PC-9 (cell line): ENCODE measurements around the gene CALB2. TPM values are rescaled to one million over a fixed set of nuclear protein-coding genes. Genes with fewer than 3 reads are reported as not detected.

Experiments
- BruUV-seq: library from RNA; stranded (reverse); fragments of 400-500 nt; replicated peaks from 2 replicates; lab custom pipeline; 2021; lab: Mats Ljungman, UMichigan
- CTCF ChIA-PET: fragments of 300-600 bp; sonication (Branson Sonifier 250); formaldehyde crosslinking; loops from one replicate; lab custom pipeline; 2022; ENCODE audit warnings: antibody characterized with exemption; lab: Charles Lee
- POLR2A ChIA-PET: fragments of 300-600 bp; sonication (Branson Sonifier 250); formaldehyde crosslinking; loops from one replicate; lab custom pipeline; 2022; ENCODE audit warnings: antibody characterized with exemption; ENCODE audit not compliant: unreplicated experiment; lab: Charles Lee
- DNase-seq, 2 experiments: peaks; one replicate each; pipeline versions ENCODE4 v3.0.0 to v3.0.0-alpha.2; 2015 to 2022; ENCODE audit warnings: mixed read lengths in 1 of 2
- H2AFZ ChIP-seq: fragments of 200-600 bp; sonication (generic); 2 replicates; pipeline ENCODE4 v1.8.1; 2017; ENCODE audit warnings: antibody characterized with exemption
- H3F3A ChIP-seq: fragments of 200-600 bp; sonication (generic); 2 replicates; pipeline ENCODE4 v1.8.1; 2017; ENCODE audit warnings: antibody characterized with exemption, mild to moderate bottlenecking, low read depth; ENCODE audit not compliant: insufficient read depth
- H3K27ac ChIP-seq: fragments of 200-600 bp; sonication (generic); 2 replicates; pipeline ENCODE4 v1.6.1; 2016; ENCODE audit warnings: mixed run types
- H3K27me3 ChIP-seq: fragments of 200-600 bp; sonication (generic); 2 replicates; pipeline ENCODE4 v1.6.1; 2016; ENCODE audit warnings: low read depth, mixed run types; ENCODE audit not compliant: insufficient read depth
- H3K36me3 ChIP-seq: fragments of 200-600 bp; sonication (generic); 2 replicates; pipeline ENCODE4 v1.6.1; 2016; ENCODE audit warnings: low read depth, mixed run types
- H3K4me1 ChIP-seq: fragments of 200-600 bp; sonication (generic); replicated peaks from 2 replicates; pipeline ENCODE4 v1.6.1; 2016; ENCODE audit warnings: mixed run types; ENCODE audit not compliant: insufficient read depth
- H3K4me2 ChIP-seq: fragments of 200-600 bp; sonication (generic); 2 replicates; pipeline ENCODE4 v1.6.1; 2017; ENCODE audit warnings: mixed run types
- H3K4me3 ChIP-seq: fragments of 200-600 bp; sonication (generic); 2 replicates; pipeline ENCODE4 v1.6.1; 2016; ENCODE audit warnings: mixed run types
- H3K79me2 ChIP-seq: fragments of 200-600 bp; sonication (generic); 2 replicates; pipeline ENCODE4 v1.6.1; 2017; ENCODE audit warnings: low read depth, mixed run types
- H3K9me2 ChIP-seq: fragments of 200-600 bp; sonication (generic); 2 replicates; pipeline ENCODE4 v1.8.1; 2017; ENCODE audit warnings: mild to moderate bottlenecking; ENCODE audit not compliant: insufficient read depth
- H3K9me3 ChIP-seq: fragments of 200-600 bp; sonication (generic); 2 replicates; pipeline ENCODE4 v1.8.1; 2016; ENCODE audit warnings: low read depth; ENCODE audit not compliant: insufficient read depth
- H4K20me1 ChIP-seq: fragments of 200-600 bp; sonication (generic); 2 replicates; pipeline ENCODE4 v1.8.1; 2017; ENCODE audit not compliant: insufficient read depth
- CTCF ChIP-seq: fragments of 200-600 bp; sonication (generic); conservative IDR thresholded peaks from 2 replicates; pipeline ENCODE4 v1.6.1; 2017; ENCODE audit warnings: mixed run types, antibody characterized with exemption, mild to moderate bottlenecking, moderate library complexity
- EZH2 ChIP-seq: fragments of 200-600 bp; sonication (generic); IDR thresholded peaks from 2 replicates; pipeline ENCODE4 v1.8.0; 2017; ENCODE audit warnings: antibody characterized with exemption, low read depth
- intact Hi-C: fragments of 100-400 bp; cut with micrococcal nuclease; formaldehyde crosslinking; loops from one replicate; pipeline ENCODE4 v1.10.0; 2022; ENCODE audit not compliant: unreplicated experiment
- total RNA-seq: library from RNA; stranded (reverse); gene quantifications from 2 replicates; pipeline ENCODE4 v1.2.3, GENCODE V29; 2021

The CALB2 gene
- total RNA-seq, 1 experiment from 2014 or later: 135 TPM

GRCh38 chr16:71406316-71406715, 47.8 kb downstream of the CALB2 start:
- Histone ChIP-seq H3K9me2 (no peaks in the 10 kb centered on the region), H3K27me3 (peaks cover 12% of the 10 kb centered on the region; the same call in 1 of the 2 replicates), H3K4me2 (no peak overlapping the region), H3F3A (no peaks in the 10 kb centered on the region), H3K27ac (no peak overlapping the region), H3K4me3 (no peak overlapping the region), H3K9me3 (peaks cover 5% of the 10 kb centered on the region; the same call in 1 of the 2 replicates), H3K79me2 (no peaks in the 10 kb centered on the region), H2AFZ (no peak overlapping the region), H3K4me1 (no peaks in the 10 kb centered on the region), H3K36me3 (no peaks in the 10 kb centered on the region), H4K20me1 (no peaks in the 10 kb centered on the region)
- TF ChIP-seq EZH2 (no peak), CTCF (no peak)
- CTCF ChIA-PET: no interaction called here
- no TSS peak for BruUV-seq
- no peak for DNase-seq
- POLR2A ChIA-PET: no interaction called here
- intact Hi-C loops: no loop called here

GRCh38 chr16:71406724-71407123, 48.2 kb downstream of the CALB2 start:
- H3K27ac ChIP-seq: no peak overlapping the region
- H3K4me2 ChIP-seq: no peak overlapping the region
- peaks cover 5% of the 10 kb centered on the region; the same call in 1 of the 2 replicates for H3K9me3 ChIP-seq
- H3K4me1 ChIP-seq: no peaks in the 10 kb centered on the region
- BruUV-seq: no TSS peak
- no peak overlapping the region for H2AFZ ChIP-seq
- H3K27me3 ChIP-seq: peaks cover 12% of the 10 kb centered on the region; the same call in 1 of the 2 replicates
- H3K36me3 ChIP-seq: no peaks in the 10 kb centered on the region
- TF ChIP-seq CTCF: no peak
- TF ChIP-seq EZH2: no peak
- no peak for DNase-seq
- intact Hi-C loops: no loop called here
- H3F3A ChIP-seq: no peaks in the 10 kb centered on the region
- H3K4me3 ChIP-seq: no peak overlapping the region
- CTCF ChIA-PET: interaction anchor here (0.6 kb wide), 1 partner anchor 1125 kb away, joined by 3 read pairs; no protein-coding TSS in a partner anchor
- no peaks in the 10 kb centered on the region for H4K20me1 ChIP-seq
- no peaks in the 10 kb centered on the region for H3K79me2 ChIP-seq
- POLR2A ChIA-PET: no interaction called here
- H3K9me2 ChIP-seq: no peaks in the 10 kb centered on the region

- H3K4me2 ChIP-seq: no peak overlapping the region
- H4K20me1 ChIP-seq: no peaks in the 10 kb centered on the region
- no peaks in the 10 kb centered on the region for H3F3A ChIP-seq
- no peak overlapping the region for H3K27ac ChIP-seq
- TF ChIP-seq EZH2 (no peak), CTCF (no peak)
- H3K9me3 ChIP-seq: peaks cover 5% of the 10 kb centered on the region; the same call in 1 of the 2 replicates
- H3K4me3 ChIP-seq: no peak overlapping the region
- peaks cover 12% of the 10 kb centered on the region; the same call in 1 of the 2 replicates for H3K27me3 ChIP-seq
- intact Hi-C loops: no loop called here
- 0 out of 2 replicates have a peak, but pooled peaks cover 3% of the 10 kb centered on the region for H3K4me1 ChIP-seq
- no peak overlapping the region for H2AFZ ChIP-seq
- H3K9me2 ChIP-seq: no peaks in the 10 kb centered on the region
- ChIA-PET CTCF (interaction anchor here (0.6 kb wide), 1 partner anchor 1690 kb away, joined by 4 read pairs; no protein-coding TSS in a partner anchor), POLR2A (no interaction called here)
- no TSS peak for BruUV-seq
- DNase-seq: no peak
- no peaks in the 10 kb centered on the region for H3K79me2 ChIP-seq
- no peaks in the 10 kb centered on the region for H3K36me3 ChIP-seq
These were observed 49.2 kb downstream of the CALB2 start for GRCh38 chr16:71407731-71408130.
